GM03348 (cell line): ENCODE data around the gene SLC38A1.
"Not testable (repeated sequence)": the region's sequence is repeated elsewhere in the genome, so short reads cannot be mapped to it uniquely, and the experiment has no call there.

Source experiments
- DNase-seq: peaks from one replicate; pipeline ENCODE4 v3.0.0; 2012; ENCODE audit warnings: low spot score

The SLC38A1 gene

GRCh38 chr12:46268583-46269428 lies at the start of gene SLC38A1:
SLC38A1 (minus strand) TSS chr12:46269043; CDS start chr12:46239800, 29,243 bp downstream.
- DNase-seq = peak; percentile 87

- no peak for DNase-seq
Measured at GRCh38 chr12:46318037-46318436, 49.2 kb upstream of the SLC38A1 start.

GRCh38 chr12:46304070-46304469 lies 35.2 kb upstream of the SLC38A1 start:
- no peak for DNase-seq

GRCh38 chr12:46303039-46303666 lies 34.3 kb upstream of the SLC38A1 start:
- DNase-seq = peak; percentile 13

GRCh38 chr12:46300910-46301309 lies 32.1 kb upstream of the SLC38A1 start:
- peak; percentile 12 for DNase-seq

- DNase-seq = no peak
Measured at GRCh38 chr12:46299851-46300250, 31.0 kb upstream of the SLC38A1 start.

- no peak for DNase-seq
Measured at GRCh38 chr12:46298261-46298660, 29.4 kb upstream of the SLC38A1 start.

- DNase-seq = no peak
Measured at GRCh38 chr12:46296822-46297221, 28.0 kb upstream of the SLC38A1 start.

GRCh38 chr12:46292754-46293402 lies 24.0 kb upstream of the SLC38A1 start:
- no peak for DNase-seq

- not testable (repeated sequence) for DNase-seq
Measured at GRCh38 chr12:46291953-46292352, 23.1 kb upstream of the SLC38A1 start.

- DNase-seq = not testable (repeated sequence)
Measured at GRCh38 chr12:46285177-46285576, 16.3 kb upstream of the SLC38A1 start.

GRCh38 chr12:46282829-46283228 lies 14.0 kb upstream of the SLC38A1 start:
- no peak for DNase-seq

- no peak for DNase-seq
Measured at GRCh38 chr12:46276756-46277155, 7.9 kb upstream of the SLC38A1 start.

GRCh38 chr12:46271863-46272262 lies 3.0 kb upstream of the SLC38A1 start:
- DNase-seq = no peak

GRCh38 chr12:46269429-46270241 lies 792 bp upstream of the SLC38A1 start:
- DNase-seq = no peak

- DNase-seq = peak; percentile 54
Measured at GRCh38 chr12:46267825-46268582, 839 bp downstream of the SLC38A1 start.

- DNase-seq = no peak
Measured at GRCh38 chr12:46267575-46267824, 1.3 kb downstream of the SLC38A1 start.

GRCh38 chr12:46266869-46267574 lies 1.8 kb downstream of the SLC38A1 start:
- peak; percentile 64 for DNase-seq

- no peak for DNase-seq
Measured at GRCh38 chr12:46266382-46266791, 2.5 kb downstream of the SLC38A1 start.

- DNase-seq = no peak
Measured at GRCh38 chr12:46265734-46266133, 3.1 kb downstream of the SLC38A1 start.

- no peak for DNase-seq
Measured at GRCh38 chr12:46265102-46265501, 3.7 kb downstream of the SLC38A1 start.
